IPS-15b (cell line): ENCODE measurements around the gene PITX2.

Experiments
- H3K27me3 ChIP-seq: one replicate; pipeline ENCODE4 v1.6.1; 2013; ENCODE audit warnings: low read length; ENCODE audit not compliant: control insufficient read depth, insufficient read depth
- H3K36me3 ChIP-seq: one replicate; pipeline ENCODE4 v1.6.1; 2013; ENCODE audit warnings: low read length; ENCODE audit not compliant: control insufficient read depth, insufficient read depth
- H3K4me1 ChIP-seq: one replicate; pipeline ENCODE4 v1.6.1; 2013; ENCODE audit warnings: mild to moderate bottlenecking, low read length; ENCODE audit not compliant: control insufficient read depth, insufficient read depth
- H3K4me3 ChIP-seq: one replicate; pipeline ENCODE4 v1.5.1; 2013; ENCODE audit warnings: low read depth, low read length
- H3K9ac ChIP-seq: one replicate; pipeline ENCODE4 v1.6.1; 2013; ENCODE audit warnings: low read depth, mild to moderate bottlenecking, low read length
- H3K9me3 ChIP-seq: one replicate; pipeline ENCODE4 v1.6.1; 2013; ENCODE audit warnings: mild to moderate bottlenecking, low read length; ENCODE audit not compliant: control insufficient read depth, insufficient read depth

Gene PITX2

GRCh38 chr4:110644008-110644407, 21.1 kb upstream of the PITX2 start:
- H3K9me3 ChIP-seq, result no peaks in the 10 kb centered on the region
- peaks cover 56% of the 10 kb centered on the region for H3K27me3 ChIP-seq
- H3K9ac ChIP-seq, result no peak overlapping the region
- peaks cover 27% of the 10 kb centered on the region for H3K4me1 ChIP-seq
- H3K36me3 ChIP-seq, result no peaks in the 10 kb centered on the region
- no peak overlapping the region for H3K4me3 ChIP-seq

GRCh38 chr4:110643096-110643495, 20.2 kb upstream of the PITX2 start:
- peaks cover 65% of the 10 kb centered on the region for H3K27me3 ChIP-seq
- peaks cover 27% of the 10 kb centered on the region for H3K4me1 ChIP-seq
- H3K36me3 ChIP-seq, result no peaks in the 10 kb centered on the region
- no peak overlapping the region for H3K9ac ChIP-seq
- no peaks in the 10 kb centered on the region for H3K9me3 ChIP-seq
- H3K4me3 ChIP-seq, result no peak overlapping the region

GRCh38 chr4:110641218-110641617, 18.3 kb upstream of the PITX2 start:
- Histone ChIP-seq H3K4me1 (peaks cover 30% of the 10 kb centered on the region), H3K27me3 (peaks cover 84% of the 10 kb centered on the region), H3K9me3 (no peaks in the 10 kb centered on the region), H3K9ac (no peak overlapping the region), H3K36me3 (no peaks in the 10 kb centered on the region), H3K4me3 (peak overlapping the region; percentile 40)

GRCh38 chr4:110640576-110640975, 17.7 kb upstream of the PITX2 start:
- Histone ChIP-seq H3K4me3 (peak overlapping the region; percentile 2), H3K27me3 (peaks cover 85% of the 10 kb centered on the region), H3K36me3 (no peaks in the 10 kb centered on the region), H3K9ac (no peak overlapping the region), H3K4me1 (peaks cover 30% of the 10 kb centered on the region), H3K9me3 (no peaks in the 10 kb centered on the region)

- peak overlapping the region; percentile 37 for H3K4me3 ChIP-seq
- H3K4me1 ChIP-seq, result peaks cover 30% of the 10 kb centered on the region
- H3K27me3 ChIP-seq, result peaks cover 87% of the 10 kb centered on the region
- no peaks in the 10 kb centered on the region for H3K36me3 ChIP-seq
- no peak overlapping the region for H3K9ac ChIP-seq
- H3K9me3 ChIP-seq, result no peaks in the 10 kb centered on the region
These were observed 16.6 kb upstream of the PITX2 start for GRCh38 chr4:110639207-110640090.

- H3K27me3 ChIP-seq, result peaks cover 96% of the 10 kb centered on the region
- no peak overlapping the region for H3K9ac ChIP-seq
- no peaks in the 10 kb centered on the region for H3K9me3 ChIP-seq
- peak overlapping the region; percentile 80 for H3K4me3 ChIP-seq
- no peaks in the 10 kb centered on the region for H3K36me3 ChIP-seq
- peaks cover 28% of the 10 kb centered on the region for H3K4me1 ChIP-seq
These were observed 15.3 kb upstream of the PITX2 start for GRCh38 chr4:110638089-110638746.

- Histone ChIP-seq H3K9ac (no peak overlapping the region), H3K27me3 (peaks cover 99% of the 10 kb centered on the region), H3K4me3 (peak overlapping the region; percentile 80), H3K9me3 (no peaks in the 10 kb centered on the region), H3K36me3 (no peaks in the 10 kb centered on the region), H3K4me1 (peaks cover 22% of the 10 kb centered on the region)
These were observed 14.7 kb upstream of the PITX2 start for GRCh38 chr4:110637408-110638088.

GRCh38 chr4:110636680-110637407, 14.0 kb upstream of the PITX2 start:
- H3K9me3 ChIP-seq, result no peaks in the 10 kb centered on the region
- no peak overlapping the region for H3K9ac ChIP-seq
- H3K4me3 ChIP-seq, result peak overlapping the region; percentile 80

GRCh38 chr4:110636171-110636679, 13.3 kb upstream of the PITX2 start:
- peak overlapping the region; percentile 80 for H3K4me3 ChIP-seq
- H3K4me1 ChIP-seq, result peaks cover 19% of the 10 kb centered on the region
- H3K27me3 ChIP-seq, result peaks cover 95% of the 10 kb centered on the region
- no peaks in the 10 kb centered on the region for H3K36me3 ChIP-seq
- H3K9me3 ChIP-seq, result no peaks in the 10 kb centered on the region
- H3K9ac ChIP-seq, result no peak overlapping the region

More at GRCh38 chr4:110636680-110637407, 14.0 kb upstream of the PITX2 start:
- Histone ChIP-seq H3K4me1 (peaks cover 19% of the 10 kb centered on the region), H3K36me3 (no peaks in the 10 kb centered on the region), H3K27me3 (peaks cover 95% of the 10 kb centered on the region)

- Histone ChIP-seq H3K9ac (no peak overlapping the region), H3K36me3 (no peaks in the 10 kb centered on the region), H3K4me1 (peaks cover 16% of the 10 kb centered on the region), H3K4me3 (no peak overlapping the region), H3K27me3 (peaks cover 95% of the 10 kb centered on the region), H3K9me3 (no peaks in the 10 kb centered on the region)
These were observed 12.4 kb upstream of the PITX2 start for GRCh38 chr4:110635163-110635865.
